Uterus (tissue), 4 donors: ENCODE data around the gene RAVER2. TPM values are rescaled to one million over a fixed set of nuclear protein-coding genes. Genes with fewer than 3 reads are reported as not detected.

Source experiments
- DNase-seq, 2 donors: peaks; one replicate each; pipeline ENCODE4 v3.0.0-alpha.2; 2019 to 2020
- H3K27ac ChIP-seq, 2 donors: fragments of 200-600 bp; sonication (generic); 1 replicate in 1 of 2; 2 replicates in 1 of 2; pipeline ENCODE4 v1.5.1; 2016 to 2018
- H3K27me3 ChIP-seq, 2 donors: fragments of 200-600 bp; sonication (generic); one replicate each; pipeline ENCODE4 v1.5.1; 2018 to 2019; ENCODE audit warnings: control low read depth in 1 of 2
- H3K36me3 ChIP-seq, 2 donors: fragments of 200-600 bp; sonication (generic); one replicate each; pipeline ENCODE4 v1.5.1; 2019; ENCODE audit warnings: control low read depth in 1 of 2
- H3K4me1 ChIP-seq, 2 donors: fragments of 200-600 bp; sonication (generic); one replicate each; pipeline ENCODE4 v1.5.1; 2018 to 2019; ENCODE audit warnings: control low read depth in 1 of 2
- H3K4me3 ChIP-seq, 2 donors: fragments of 200-600 bp; sonication (generic); 1 replicate in 1 of 2; 2 replicates in 1 of 2; pipeline ENCODE4 v1.5.1; 2018 to 2019; ENCODE audit warnings: mild to moderate bottlenecking in 1 of 2
- H3K9me3 ChIP-seq, 2 donors: fragments of 200-600 bp; sonication (generic); one replicate each; pipeline ENCODE4 v1.5.1; 2019; ENCODE audit warnings: control low read depth in 1 of 2
- POLR2A ChIP-seq, 2 donors: fragments of 450-650 bp; IDR thresholded peaks; one replicate each; pipeline ENCODE4 v1.6.1; 2016; ENCODE audit warnings: antibody characterized with exemption in 2 of 2, mild to moderate bottlenecking in 1 of 2, moderate library complexity in 1 of 2
- intact Hi-C: fragments of 100-400 bp; cut with DNase I; formaldehyde crosslinking; loops from one replicate; pipeline ENCODE4 v1.15.1; 2023; ENCODE audit warnings: low total_unique reads
- total RNA-seq, 4 donors: library from RNA; depleted of rRNA in 3 of 4; stranded (reverse); fragments of >200 nt in 3 of 4; gene quantifications; one replicate each; pipeline versions ENCODE4 v1.1.0 to v1.2.4, GENCODE V29; 2014 to 2023
- TF ChIP-seq, protein P1 (sequence below), 4 experiments: fragments of 200-600 bp in 2 of 4; fragments of 450-650 bp in 2 of 4; sonication (generic) in 2 of 4; IDR thresholded peaks; one replicate each; pipeline ENCODE4 v1.5.1; 2016 to 2019; ENCODE audit warnings: antibody characterized with exemption in 4 of 4, mild to moderate bottlenecking in 2 of 4, moderate library complexity in 1 of 4
- donor health status: DM: yes; HTN: yes; CAD: no.

The RAVER2 gene
- total RNA-seq, 4 donors from 2014 or later, result 10.6 to 24.0 (median 18.9) TPM

DNA sequence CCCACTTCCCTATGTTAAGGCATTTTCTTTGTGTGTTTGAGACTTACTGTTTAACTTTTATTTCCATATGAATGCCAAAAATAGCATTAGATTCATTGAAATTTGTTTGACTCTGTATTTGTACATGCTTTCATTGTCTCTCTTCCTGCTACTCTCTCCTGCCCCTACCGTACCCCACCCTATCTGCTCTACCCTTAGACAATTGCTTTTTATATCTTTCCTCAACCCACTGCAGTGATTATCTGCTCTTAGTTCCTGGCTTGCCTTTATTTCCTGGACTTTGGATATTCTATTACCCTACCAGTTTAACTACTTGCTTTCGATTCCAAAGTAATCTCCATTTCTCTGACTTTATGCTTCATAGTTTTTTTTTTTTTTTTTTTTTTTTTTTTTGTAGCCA is 10.5 kb downstream of the RAVER2 start:
- H3K4me1 ChIP-seq, result no peaks in the 10 kb centered on the region
- H3K27ac ChIP-seq, result no peak overlapping the region
- intact Hi-C loops, result no loop called here
- no peak for DNase-seq
- H3K27me3 ChIP-seq, result no peaks in the 10 kb centered on the region
- no peak overlapping the region for H3K4me3 ChIP-seq
- TF ChIP-seq POLR2A (IDR thresholded peaks at IDR 0.05), result no peak
- TF ChIP-seq, protein P1, sequence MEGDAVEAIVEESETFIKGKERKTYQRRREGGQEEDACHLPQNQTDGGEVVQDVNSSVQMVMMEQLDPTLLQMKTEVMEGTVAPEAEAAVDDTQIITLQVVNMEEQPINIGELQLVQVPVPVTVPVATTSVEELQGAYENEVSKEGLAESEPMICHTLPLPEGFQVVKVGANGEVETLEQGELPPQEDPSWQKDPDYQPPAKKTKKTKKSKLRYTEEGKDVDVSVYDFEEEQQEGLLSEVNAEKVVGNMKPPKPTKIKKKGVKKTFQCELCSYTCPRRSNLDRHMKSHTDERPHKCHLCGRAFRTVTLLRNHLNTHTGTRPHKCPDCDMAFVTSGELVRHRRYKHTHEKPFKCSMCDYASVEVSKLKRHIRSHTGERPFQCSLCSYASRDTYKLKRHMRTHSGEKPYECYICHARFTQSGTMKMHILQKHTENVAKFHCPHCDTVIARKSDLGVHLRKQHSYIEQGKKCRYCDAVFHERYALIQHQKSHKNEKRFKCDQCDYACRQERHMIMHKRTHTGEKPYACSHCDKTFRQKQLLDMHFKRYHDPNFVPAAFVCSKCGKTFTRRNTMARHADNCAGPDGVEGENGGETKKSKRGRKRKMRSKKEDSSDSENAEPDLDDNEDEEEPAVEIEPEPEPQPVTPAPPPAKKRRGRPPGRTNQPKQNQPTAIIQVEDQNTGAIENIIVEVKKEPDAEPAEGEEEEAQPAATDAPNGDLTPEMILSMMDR (IDR thresholded peaks at IDR 0.05), result no peak
- no peaks in the 10 kb centered on the region for H3K36me3 ChIP-seq
- H3K9me3 ChIP-seq, result no peaks in the 10 kb centered on the region

DNA sequence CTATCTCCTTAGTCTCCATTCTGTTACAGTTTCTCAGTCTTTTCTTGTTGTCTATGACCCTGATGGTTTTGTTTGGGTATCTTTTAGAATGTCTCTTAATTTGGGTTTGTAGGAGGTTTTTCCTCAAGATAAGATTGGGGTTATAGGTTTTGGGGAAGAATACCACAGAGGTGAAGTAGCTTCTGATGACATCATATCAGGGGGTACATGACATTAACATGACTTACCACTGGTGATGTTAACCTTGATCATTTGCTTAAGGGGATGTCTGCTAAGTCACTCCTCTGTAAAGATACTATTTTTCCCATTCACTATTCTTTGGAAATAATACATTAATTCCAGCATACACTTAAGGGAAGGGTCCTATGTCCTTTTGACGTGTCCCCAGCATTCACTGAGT is 11.9 kb downstream of the RAVER2 start:
- Histone ChIP-seq H3K36me3 (no peaks in the 10 kb centered on the region), H3K27ac (no peak overlapping the region), H3K9me3 (no peaks in the 10 kb centered on the region), H3K4me1 (no peaks in the 10 kb centered on the region), H3K27me3 (no peaks in the 10 kb centered on the region), H3K4me3 (no peak overlapping the region)
- intact Hi-C loops, result no loop called here
- no peak for DNase-seq
- TF ChIP-seq, protein P1 (IDR thresholded peaks at IDR 0.05), result no peak

DNA sequence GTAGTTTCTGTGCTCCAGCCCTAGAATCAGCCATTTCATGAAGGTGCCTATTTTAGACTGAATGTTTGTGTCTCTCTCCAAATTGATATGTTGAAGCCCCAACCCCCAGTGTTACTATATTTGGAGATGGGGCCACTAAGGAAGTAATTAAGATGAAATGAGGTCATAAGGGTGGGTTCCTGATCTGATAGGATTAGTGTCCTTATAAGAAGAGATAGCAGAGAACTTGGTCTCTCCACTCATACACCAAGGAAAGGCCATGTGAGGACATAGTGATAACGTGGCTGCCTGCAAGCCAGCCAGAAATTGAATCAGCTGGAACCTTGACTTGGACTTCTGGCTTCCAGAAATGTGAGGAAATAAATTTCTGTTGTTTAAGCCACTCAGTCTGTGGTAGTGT is 12.3 kb downstream of the RAVER2 start:
- TF ChIP-seq, protein P1 (IDR thresholded peaks at IDR 0.05), result no peak
- TF ChIP-seq POLR2A (IDR thresholded peaks at IDR 0.05), result no peak
- H3K9me3 ChIP-seq, result no peaks in the 10 kb centered on the region
- no peak overlapping the region for H3K27ac ChIP-seq
- H3K36me3 ChIP-seq, result no peaks in the 10 kb centered on the region
- H3K4me3 ChIP-seq, result no peak overlapping the region
- intact Hi-C loops, result no loop called here
- DNase-seq, result no peak
- H3K4me1 ChIP-seq, result no peaks in the 10 kb centered on the region
- no peaks in the 10 kb centered on the region for H3K27me3 ChIP-seq

DNA sequence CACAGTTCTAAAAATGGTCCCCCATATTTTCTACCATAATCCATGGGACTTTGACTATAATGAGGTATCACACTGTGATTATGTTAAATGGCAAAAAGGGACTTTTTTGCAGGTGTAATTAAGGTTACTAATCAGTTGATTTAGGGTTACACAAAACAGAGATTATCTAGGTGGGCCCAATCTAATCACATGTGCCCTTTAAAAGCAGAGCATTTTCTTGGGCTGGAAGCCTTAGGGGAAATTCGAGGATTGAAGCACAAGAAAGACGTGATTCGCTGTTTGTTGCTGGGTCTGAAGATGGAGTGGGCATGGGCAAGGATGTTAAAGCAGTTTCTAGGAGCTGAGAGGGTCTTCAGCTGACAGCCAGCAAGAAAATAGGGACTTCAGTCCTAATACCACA is 13.4 kb downstream of the RAVER2 start:
- no peaks in the 10 kb centered on the region for H3K4me1 ChIP-seq
- no peaks in the 10 kb centered on the region for H3K27me3 ChIP-seq
- no peak for TF ChIP-seq POLR2A (IDR thresholded peaks at IDR 0.05)
- TF ChIP-seq, protein P1 (IDR thresholded peaks at IDR 0.05), result no peak
- H3K9me3 ChIP-seq, result no peaks in the 10 kb centered on the region
- no peak overlapping the region for H3K27ac ChIP-seq
- no peak overlapping the region for H3K4me3 ChIP-seq
- intact Hi-C loops, result no loop called here
- no peak for DNase-seq
- H3K36me3 ChIP-seq, result no peaks in the 10 kb centered on the region

DNA sequence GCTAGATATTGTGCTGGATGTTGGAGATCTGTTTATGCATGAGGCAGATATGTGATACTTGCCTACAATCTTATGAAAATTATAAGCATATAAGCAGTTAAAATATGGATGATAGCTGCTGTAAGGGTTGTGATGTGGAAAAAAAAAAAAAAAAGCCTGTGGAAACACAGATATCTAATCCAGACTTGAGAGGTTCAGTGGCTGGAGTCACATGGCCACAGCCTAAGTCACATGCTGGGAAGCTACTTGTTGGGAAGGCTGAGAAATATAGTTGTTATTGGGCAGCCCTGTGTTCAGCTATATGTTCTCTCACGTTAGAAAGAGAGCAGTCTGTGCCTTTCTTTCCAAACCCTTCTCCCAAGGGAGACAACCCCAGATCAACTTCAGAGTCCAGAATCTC is 15.1 kb downstream of the RAVER2 start:
- no peaks in the 10 kb centered on the region for H3K27me3 ChIP-seq
- H3K27ac ChIP-seq, result no peak overlapping the region
- no peak for DNase-seq
- H3K36me3 ChIP-seq, result no peaks in the 10 kb centered on the region
- intact Hi-C loops, result no loop called here
- no peak overlapping the region for H3K4me3 ChIP-seq
- no peaks in the 10 kb centered on the region for H3K9me3 ChIP-seq
- TF ChIP-seq POLR2A (IDR thresholded peaks at IDR 0.05), result no peak
- TF ChIP-seq, protein P1 (IDR thresholded peaks at IDR 0.05), result no peak
- no peaks in the 10 kb centered on the region for H3K4me1 ChIP-seq
